DOHH2 (cell line): Measurements from ENCODE around the gene UBTD1.
"Not testable (repeated sequence)": the region's sequence is repeated elsewhere in the genome, so short reads cannot be mapped to it uniquely, and the experiment has no call there.

Source experiments
- EZH2phosphoT487 ChIP-seq: fragments of 200-600 bp; sonication (generic); IDR thresholded peaks from 2 replicates; pipeline ENCODE4 v1.6.1; 2017; ENCODE audit warnings: borderline replicate concordance, mild to moderate bottlenecking, antibody characterized with exemption, low read length, moderate library complexity, mixed read lengths
- TF ChIP-seq, protein P1 (sequence below): fragments of 200-600 bp; sonication (generic); IDR thresholded peaks from one replicate; pipeline ENCODE4 v1.5.1; 2014; ENCODE audit warnings: antibody characterized with exemption, mild to moderate bottlenecking, low read depth, low read length; ENCODE audit not compliant: poor library complexity, severe bottlenecking

DNA sequence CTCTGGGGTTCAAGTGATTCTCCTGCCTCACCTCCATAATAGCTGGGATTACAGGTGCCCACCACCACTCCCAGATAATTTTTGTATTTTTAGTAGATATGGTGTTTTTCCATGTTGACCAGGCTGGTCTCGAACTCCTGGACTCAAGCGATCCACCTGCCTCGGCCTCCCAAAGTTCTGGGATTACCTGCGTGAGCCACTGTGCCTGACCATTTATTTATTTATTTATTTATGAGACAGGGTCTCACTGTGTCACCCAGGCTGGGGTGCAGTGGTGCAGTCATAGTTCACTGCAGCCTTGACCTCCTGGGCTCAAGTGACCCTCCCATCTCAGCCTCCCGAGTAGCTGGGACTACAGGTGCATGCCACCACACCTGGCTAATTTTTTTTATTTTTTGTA lies 55.6 kb downstream of the UBTD1 start:
- TF ChIP-seq, protein P1, sequence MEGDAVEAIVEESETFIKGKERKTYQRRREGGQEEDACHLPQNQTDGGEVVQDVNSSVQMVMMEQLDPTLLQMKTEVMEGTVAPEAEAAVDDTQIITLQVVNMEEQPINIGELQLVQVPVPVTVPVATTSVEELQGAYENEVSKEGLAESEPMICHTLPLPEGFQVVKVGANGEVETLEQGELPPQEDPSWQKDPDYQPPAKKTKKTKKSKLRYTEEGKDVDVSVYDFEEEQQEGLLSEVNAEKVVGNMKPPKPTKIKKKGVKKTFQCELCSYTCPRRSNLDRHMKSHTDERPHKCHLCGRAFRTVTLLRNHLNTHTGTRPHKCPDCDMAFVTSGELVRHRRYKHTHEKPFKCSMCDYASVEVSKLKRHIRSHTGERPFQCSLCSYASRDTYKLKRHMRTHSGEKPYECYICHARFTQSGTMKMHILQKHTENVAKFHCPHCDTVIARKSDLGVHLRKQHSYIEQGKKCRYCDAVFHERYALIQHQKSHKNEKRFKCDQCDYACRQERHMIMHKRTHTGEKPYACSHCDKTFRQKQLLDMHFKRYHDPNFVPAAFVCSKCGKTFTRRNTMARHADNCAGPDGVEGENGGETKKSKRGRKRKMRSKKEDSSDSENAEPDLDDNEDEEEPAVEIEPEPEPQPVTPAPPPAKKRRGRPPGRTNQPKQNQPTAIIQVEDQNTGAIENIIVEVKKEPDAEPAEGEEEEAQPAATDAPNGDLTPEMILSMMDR, result not testable (repeated sequence)
- TF ChIP-seq EZH2phosphoT487, result not testable (repeated sequence)
